Bronchial epithelial cell (primary cell): ENCODE results near the gene TBCEL. TPM values are rescaled to one million over a fixed set of nuclear protein-coding genes. Genes with fewer than 3 reads are reported as not detected.
"Not testable (repeated sequence)": the region's sequence is repeated elsewhere in the genome, so short reads cannot be mapped to it uniquely, and the experiment has no call there.

Experiments used
- DNase-seq: peaks from one replicate; pipeline ENCODE4 v3.0.0-alpha.2; 2010; ENCODE audit warnings: low read depth
- FAIRE-seq: peaks from 2 replicates; lab custom pipeline; 2011; peaks lifted over from hg19 to GRCh38; lab: Jason Lieb, UNC
- H3K27me3 ChIP-seq: 2 replicates; pipeline ENCODE4 v1.5.1; 2011; ENCODE audit warnings: low read length; ENCODE audit not compliant: control insufficient read depth, insufficient read depth
- H3K36me3 ChIP-seq: 2 replicates; pipeline ENCODE4 v1.5.1; 2011; ENCODE audit warnings: low read length; ENCODE audit not compliant: control insufficient read depth, insufficient read depth
- H3K4me3 ChIP-seq: 2 replicates; pipeline ENCODE4 v1.5.1; 2011; ENCODE audit warnings: mild to moderate bottlenecking, low read depth, low read length, control low read depth
- CTCF ChIP-seq: IDR thresholded peaks from 2 replicates; pipeline ENCODE4 v1.5.1; 2011; ENCODE audit warnings: mild to moderate bottlenecking, moderate library complexity, low read length, control low read depth, inconsistent platforms; ENCODE audit not compliant: insufficient read depth, severe bottlenecking
- total RNA-seq: library from RNA; depleted of rRNA; stranded (reverse); fragments of >200 nt; gene quantifications from 2 replicates; pipeline ENCODE4 v1.2.1, GENCODE V29; 2014

Gene TBCEL
- total RNA-seq, 1 donor from 2014 or later: 15.0 TPM

DNA sequence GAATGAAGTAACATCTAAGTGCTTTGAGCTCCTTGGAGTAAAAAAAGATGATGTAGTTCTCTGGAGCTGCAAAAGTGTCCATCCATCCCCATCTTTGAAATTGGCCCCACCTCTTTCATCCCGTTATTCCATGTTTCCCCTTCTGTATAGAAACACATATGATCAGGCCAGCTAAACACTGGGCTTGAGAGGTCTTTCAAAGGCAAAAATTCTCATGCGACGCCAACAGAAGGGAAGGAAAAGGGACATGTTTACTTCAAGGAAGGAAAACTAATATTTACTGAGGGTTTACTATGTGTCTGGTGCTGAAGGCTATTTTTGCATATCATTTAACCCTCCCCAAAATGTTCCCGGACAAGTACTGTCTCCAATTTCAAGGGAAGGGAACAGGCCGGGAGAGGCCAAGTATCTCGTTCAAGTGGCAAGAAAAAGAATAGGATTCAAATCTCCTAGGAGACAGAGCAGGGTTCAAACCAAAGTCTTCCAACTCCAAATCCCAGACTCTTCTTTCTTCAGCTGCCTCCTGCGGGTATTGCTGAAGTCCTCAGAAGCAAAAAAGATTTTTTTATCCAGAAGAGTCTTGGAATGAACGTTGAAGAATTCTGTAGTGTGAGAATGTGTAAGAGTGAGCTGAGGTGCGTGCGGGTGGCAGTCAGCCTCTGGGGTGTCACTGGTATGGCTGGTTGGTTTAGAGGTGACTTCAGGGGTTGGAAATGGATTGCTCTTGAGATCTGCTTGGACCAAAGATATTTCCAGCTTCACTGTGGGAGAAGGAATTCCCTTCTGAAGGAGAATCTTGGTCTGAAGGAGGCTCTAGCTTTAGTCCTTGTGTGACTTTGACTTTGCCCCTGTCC lies 87.2 kb downstream of the TBCEL start:
- FAIRE-seq: no peak
- Histone ChIP-seq H3K27me3 (peaks cover 5% of the 10 kb centered on the region), H3K36me3 (no peaks in the 10 kb centered on the region), H3K4me3 (no peak overlapping the region)
- no peak for DNase-seq
- TF ChIP-seq CTCF: no peak

DNA sequence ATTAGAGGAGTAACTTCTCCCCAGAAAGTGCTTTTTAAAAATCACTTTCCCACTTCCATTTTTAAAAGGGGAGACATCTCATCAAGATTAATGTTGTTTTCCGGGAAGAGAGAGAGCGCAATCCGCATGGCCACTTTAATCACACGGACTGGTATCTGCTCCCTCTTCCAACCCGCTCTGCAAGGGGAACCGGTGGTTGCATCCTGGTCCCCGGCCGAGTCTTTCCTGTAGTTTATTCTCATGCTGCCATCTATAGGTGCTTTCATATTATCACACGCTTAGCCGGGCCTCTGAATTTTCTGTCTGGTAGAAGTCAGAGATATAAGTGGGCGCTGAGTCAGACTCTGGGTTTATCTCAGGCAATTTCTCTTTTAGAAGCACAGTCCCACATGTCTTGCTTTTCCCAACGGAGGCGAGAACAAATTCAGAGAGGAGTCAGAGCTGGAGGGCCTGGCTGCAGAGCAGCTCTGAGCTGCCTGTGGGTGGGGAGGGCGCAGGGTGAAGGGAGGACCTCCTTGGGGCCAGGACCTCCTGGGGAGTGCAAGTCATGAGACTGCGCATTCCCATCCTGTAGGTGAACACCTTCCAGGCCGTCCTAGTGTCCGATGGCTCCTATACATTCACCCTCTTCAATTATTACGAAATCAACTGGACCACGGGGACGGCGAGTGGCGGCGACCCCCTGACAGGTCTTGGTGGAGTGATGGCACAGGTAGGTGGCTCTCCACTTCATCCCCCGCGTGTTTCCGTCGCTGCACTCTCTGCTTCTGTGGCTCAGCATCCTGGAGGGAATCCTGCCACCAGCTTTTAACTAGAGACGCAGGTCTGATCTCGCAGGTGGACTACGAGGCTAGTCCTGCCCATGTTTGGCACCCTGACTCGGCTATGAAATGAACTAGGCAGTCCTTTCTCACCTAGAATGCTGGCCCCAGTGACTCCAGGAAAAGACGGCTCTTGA lies 88.9 kb downstream of the TBCEL start:
- Histone ChIP-seq H3K27me3 (peaks cover 5% of the 10 kb centered on the region), H3K36me3 (no peaks in the 10 kb centered on the region), H3K4me3 (no peak overlapping the region)
- peak; percentile 57 for TF ChIP-seq CTCF
- no peak for FAIRE-seq
- DNase-seq: peak; percentile 57

DNA sequence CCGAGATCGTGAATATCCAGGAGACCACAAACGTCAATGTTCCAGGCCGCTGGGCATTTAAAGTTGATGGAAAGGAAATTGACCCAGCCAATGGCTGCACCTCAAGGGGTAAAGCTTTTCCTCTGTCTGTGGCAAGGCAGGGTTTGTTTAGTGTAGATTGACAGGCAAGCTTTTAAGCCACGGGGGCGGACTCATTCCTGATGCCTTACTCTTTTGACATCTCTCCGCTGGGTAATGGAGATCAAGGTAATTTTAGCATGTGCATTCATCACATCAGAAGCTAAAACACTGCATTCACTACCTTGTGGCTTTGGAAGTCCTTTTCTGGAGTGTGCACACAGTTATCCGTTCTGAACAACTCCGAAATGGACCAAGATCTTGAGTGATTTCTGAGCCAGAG lies 89.7 kb downstream of the TBCEL start:
- H3K27me3 ChIP-seq: peaks cover 5% of the 10 kb centered on the region
- no peak for TF ChIP-seq CTCF
- DNase-seq: no peak
- FAIRE-seq: peak; percentile 62
- no peak overlapping the region for H3K4me3 ChIP-seq
- H3K36me3 ChIP-seq: no peaks in the 10 kb centered on the region

- H3K4me3 ChIP-seq, FAIRE-seq, H3K27me3 ChIP-seq, DNase-seq, H3K36me3 ChIP-seq: not testable (repeated sequence)
Observed at GRCh38 chr11:121115024-121115423, 91.1 kb downstream of the TBCEL start.

- no peak for FAIRE-seq
- DNase-seq: no peak
- no peak for TF ChIP-seq CTCF
- Histone ChIP-seq H3K36me3 (no peaks in the 10 kb centered on the region), H3K27me3 (no peaks in the 10 kb centered on the region), H3K4me3 (no peak overlapping the region)
Observed at GRCh38 chr11:121117788-121118187, 93.9 kb downstream of the TBCEL start.

DNA sequence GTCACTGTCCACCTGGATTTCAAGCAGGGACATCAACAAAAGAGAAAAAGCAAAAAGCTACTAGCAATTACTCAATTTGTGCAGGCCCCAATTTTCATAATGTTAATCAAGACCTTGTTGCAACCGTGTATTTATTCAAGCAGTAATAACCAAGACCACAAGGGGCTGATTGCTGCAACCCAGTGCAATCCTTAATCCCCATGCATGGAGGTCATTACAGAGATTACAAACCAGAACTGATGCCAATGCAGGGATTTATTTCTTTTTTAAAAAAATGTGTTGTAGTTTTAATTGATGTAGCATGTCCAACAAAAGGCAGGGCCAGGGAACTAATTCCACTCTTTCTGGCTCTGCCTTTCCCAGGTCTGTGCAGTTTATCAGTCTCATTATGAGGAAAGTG lies 95.5 kb downstream of the TBCEL start:
- DNase-seq (no peak), FAIRE-seq (no peak)
- H3K36me3 ChIP-seq: no peaks in the 10 kb centered on the region
- TF ChIP-seq CTCF: no peak
- no peaks in the 10 kb centered on the region for H3K27me3 ChIP-seq
- H3K4me3 ChIP-seq: no peak overlapping the region
